Activated T-cell treated with anti-CD3 and anti-CD28 coated beads for 4 hours (primary cell): ENCODE measurements around the gene NPAS1.
"Not testable (repeated sequence)": the region's sequence is repeated elsewhere in the genome, so short reads cannot be mapped to it uniquely, and the experiment has no call there.

Source experiments
- DNase-seq: peaks from one replicate; pipeline ENCODE4 v3.0.0-alpha.2; 2020

The NPAS1 gene

GRCh38 chr19:46990991-46991676 is 28.5 kb upstream of the NPAS1 start:
- DNase-seq: peak; percentile 53

- DNase-seq: no peak
Observed at GRCh38 chr19:46992699-46993535, 26.7 kb upstream of the NPAS1 start.

- DNase-seq: no peak
Observed at GRCh38 chr19:46993622-46994021, 26.0 kb upstream of the NPAS1 start.

GRCh38 chr19:46994141-46994686 is 25.4 kb upstream of the NPAS1 start:
- DNase-seq: no peak

- DNase-seq: no peak
Observed at GRCh38 chr19:46995492-46995891, 24.1 kb upstream of the NPAS1 start.

GRCh38 chr19:46998445-46999125 is 21.1 kb upstream of the NPAS1 start:
- DNase-seq: no peak

- no peak for DNase-seq
Observed at GRCh38 chr19:46999377-46999776, 20.3 kb upstream of the NPAS1 start.

- no peak for DNase-seq
Observed at GRCh38 chr19:46999878-47000277, 19.8 kb upstream of the NPAS1 start.

GRCh38 chr19:47000373-47000772 is 19.3 kb upstream of the NPAS1 start:
- no peak for DNase-seq

GRCh38 chr19:47001584-47001983 is 18.1 kb upstream of the NPAS1 start:
- no peak for DNase-seq

GRCh38 chr19:47002106-47002766 is 17.4 kb upstream of the NPAS1 start:
- no peak for DNase-seq

GRCh38 chr19:47002853-47003610 is 16.6 kb upstream of the NPAS1 start:
- DNase-seq: no peak

- no peak for DNase-seq
Observed at GRCh38 chr19:47003611-47004465, 15.8 kb upstream of the NPAS1 start.

GRCh38 chr19:47005164-47005641 is 14.4 kb upstream of the NPAS1 start:
- no peak for DNase-seq

- DNase-seq: no peak
Observed at GRCh38 chr19:47005873-47006272, 13.8 kb upstream of the NPAS1 start.

GRCh38 chr19:47006496-47006895 is 13.1 kb upstream of the NPAS1 start:
- no peak for DNase-seq

GRCh38 chr19:47010549-47010948 is 9.1 kb upstream of the NPAS1 start:
- not testable (repeated sequence) for DNase-seq

GRCh38 chr19:47012617-47013016 is 7.0 kb upstream of the NPAS1 start:
- no peak for DNase-seq

- DNase-seq: peak; percentile 46
Observed at GRCh38 chr19:47013041-47013517, 6.6 kb upstream of the NPAS1 start.

- DNase-seq: no peak
Observed at GRCh38 chr19:47018923-47019322, 714 bp upstream of the NPAS1 start.
